HG03280 (cell line): Measurements from ENCODE around the gene CBLC.

ENCODE experiments used
- ATAC-seq: cut with Tn5 transposase; IDR thresholded peaks from one replicate; pipeline ENCODE4 v1.9.1; 2021; ENCODE audit warnings: mild to moderate bottlenecking, moderate library complexity; ENCODE audit not compliant: unreplicated experiment

CBLC gene

GRCh38 chr19:44796701-44797115 lies 19.0 kb downstream of the CBLC start:
- no peak for ATAC-seq

DNA sequence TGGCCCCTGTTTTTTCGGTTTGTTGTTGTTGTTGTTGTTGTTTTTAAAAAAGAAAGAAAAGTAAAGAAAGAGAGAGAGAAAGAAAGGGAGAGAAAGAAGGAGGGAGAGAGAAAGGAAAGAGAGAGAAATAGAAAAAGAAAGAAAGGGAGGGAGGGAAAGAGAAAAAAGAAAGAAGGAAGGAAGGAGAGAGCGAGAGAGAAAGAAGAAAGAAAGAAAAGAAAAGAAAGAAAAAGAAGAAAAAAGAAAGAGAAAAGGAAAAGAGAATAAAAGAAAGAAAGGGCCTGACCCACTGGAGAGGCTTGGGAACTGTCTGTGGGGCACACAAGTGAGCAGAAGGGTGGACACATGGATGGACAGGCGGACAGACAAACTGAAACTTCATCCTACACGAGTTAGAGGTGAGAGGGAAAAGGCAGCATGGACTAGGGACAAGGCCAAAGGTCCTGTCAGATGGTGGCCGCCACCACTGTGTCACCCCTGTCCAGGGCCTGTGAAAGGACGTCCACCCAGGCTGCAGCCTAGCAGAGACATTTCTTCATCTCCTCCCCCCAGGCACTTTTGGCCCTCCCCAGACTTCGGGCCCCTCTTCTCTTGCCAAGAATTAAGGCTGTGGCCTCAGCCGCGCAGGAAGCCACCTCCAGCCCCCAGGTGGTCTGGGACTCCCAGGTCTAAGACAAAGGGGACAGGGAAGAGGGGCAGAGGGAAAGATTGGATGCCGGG lies 22.1 kb downstream of the CBLC start:
- ATAC-seq, result no peak

GRCh38 chr19:44800461-44800860 lies 22.8 kb downstream of the CBLC start:
- ATAC-seq, result peak; percentile 66

- ATAC-seq, result no peak
Observed at GRCh38 chr19:44803442-44804428, 26.0 kb downstream of the CBLC start.

GRCh38 chr19:44806291-44806690 lies 28.6 kb downstream of the CBLC start:
- ATAC-seq, result no peak

DNA sequence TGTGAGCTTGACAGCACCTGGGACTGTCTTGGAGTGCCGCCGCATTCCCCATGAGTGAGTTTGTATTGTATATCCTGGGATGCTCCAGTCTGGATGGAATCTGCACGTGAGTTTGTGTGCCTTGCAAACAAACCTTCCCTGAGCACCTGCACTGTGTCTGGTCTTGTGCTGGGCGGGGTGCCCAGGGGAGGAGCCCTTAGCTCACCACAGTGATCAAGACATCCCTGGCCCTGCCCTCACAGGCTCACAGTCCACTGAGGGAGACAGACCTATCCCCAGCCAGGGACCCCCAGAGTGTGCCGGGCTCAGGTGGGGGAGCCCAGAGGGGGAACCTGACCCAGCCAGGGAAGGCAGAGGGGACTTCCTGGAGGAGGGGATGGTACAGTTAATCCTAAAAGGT lies 29.5 kb downstream of the CBLC start:
- no peak for ATAC-seq

- ATAC-seq, result no peak
Observed at GRCh38 chr19:44807652-44808462, 30.2 kb downstream of the CBLC start.

DNA sequence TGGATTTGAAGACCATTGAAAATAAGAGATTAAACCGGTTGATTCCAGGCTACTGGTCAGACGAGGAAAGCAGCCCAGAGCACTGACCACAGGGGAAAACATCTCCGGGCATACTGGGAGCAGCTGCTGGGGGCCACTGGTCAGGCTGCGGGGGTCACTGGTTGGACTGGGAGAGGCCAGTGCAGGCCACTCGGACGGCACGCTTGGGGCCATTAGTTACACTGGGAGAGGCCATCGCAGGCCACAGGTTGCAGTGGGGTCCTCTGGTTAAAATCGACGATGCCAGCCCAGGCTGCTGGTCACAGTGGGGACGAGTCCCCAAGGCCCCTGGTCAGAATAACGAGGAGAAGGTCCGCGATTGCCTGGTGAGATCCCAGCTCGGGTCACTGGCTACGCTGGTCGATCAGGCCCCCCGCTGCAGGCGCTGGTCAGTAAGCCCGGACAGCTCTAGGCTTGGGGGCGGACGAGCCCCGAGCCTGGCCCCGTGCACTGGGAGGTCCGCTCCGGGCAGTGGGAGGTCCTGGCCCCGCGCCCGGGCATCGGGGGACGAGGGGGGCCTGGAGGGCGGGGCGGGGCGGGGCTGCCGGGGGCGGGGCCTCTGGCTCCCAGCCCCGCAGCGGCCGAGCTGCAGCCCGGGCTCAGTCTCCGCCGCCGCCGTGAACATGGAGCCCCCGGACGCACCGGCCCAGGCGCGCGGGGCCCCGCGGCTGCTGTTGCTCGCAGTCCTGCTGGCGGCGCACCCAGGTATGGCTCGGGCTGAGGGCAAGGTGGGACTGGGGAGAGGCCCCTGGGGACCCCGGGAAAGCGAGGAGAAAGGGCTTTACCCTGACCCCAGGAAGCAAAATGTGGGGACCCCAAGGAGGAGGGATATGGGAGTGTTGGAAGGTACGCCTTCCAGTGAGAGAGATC lies 31.0 kb downstream of the CBLC start, which contains the start of gene BCAM:
BCAM (plus strand) TSS at position 641 of the 909 bp plus-strand sequence; CDS start at position 663, 22 bp downstream.
- ATAC-seq, result no peak

DNA sequence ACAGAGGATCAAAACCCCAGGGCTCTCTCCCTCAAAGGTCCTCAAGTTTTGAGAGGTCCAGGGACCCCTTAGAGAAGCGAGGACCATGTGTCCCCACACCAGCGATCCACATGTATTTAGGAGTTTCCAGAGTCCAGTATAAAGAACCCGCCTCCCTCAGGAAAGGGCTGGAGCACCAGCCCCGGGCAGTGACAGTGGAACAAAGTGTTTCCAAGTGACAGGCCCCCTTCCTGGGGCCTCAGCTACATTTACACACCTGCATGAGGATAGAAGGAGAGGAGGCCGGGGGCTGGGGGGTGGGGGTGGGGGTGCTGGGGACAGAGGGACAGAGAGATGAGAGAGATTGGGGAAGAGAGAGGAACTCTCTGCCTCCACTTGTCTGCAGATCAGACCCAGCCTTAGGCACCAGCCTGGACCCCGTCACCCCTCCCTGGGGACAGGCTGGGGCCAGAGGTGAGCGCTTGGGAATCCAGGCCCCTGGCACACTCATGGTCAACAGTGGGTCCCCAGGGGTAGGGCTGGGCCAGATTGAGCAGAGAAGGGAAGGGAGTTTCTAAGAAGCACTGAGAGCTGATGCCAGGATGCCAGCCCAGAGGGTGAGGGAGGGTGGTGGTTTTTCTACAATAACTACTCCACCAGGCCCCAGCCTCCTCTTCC lies 32.0 kb downstream of the CBLC start:
- no peak for ATAC-seq

GRCh38 chr19:44810234-44811121 lies 32.8 kb downstream of the CBLC start:
- no peak for ATAC-seq

GRCh38 chr19:44811122-44811419 lies 33.4 kb downstream of the CBLC start:
- ATAC-seq, result no peak

- no peak for ATAC-seq
Observed at GRCh38 chr19:44812142-44812718, 34.5 kb downstream of the CBLC start.

DNA sequence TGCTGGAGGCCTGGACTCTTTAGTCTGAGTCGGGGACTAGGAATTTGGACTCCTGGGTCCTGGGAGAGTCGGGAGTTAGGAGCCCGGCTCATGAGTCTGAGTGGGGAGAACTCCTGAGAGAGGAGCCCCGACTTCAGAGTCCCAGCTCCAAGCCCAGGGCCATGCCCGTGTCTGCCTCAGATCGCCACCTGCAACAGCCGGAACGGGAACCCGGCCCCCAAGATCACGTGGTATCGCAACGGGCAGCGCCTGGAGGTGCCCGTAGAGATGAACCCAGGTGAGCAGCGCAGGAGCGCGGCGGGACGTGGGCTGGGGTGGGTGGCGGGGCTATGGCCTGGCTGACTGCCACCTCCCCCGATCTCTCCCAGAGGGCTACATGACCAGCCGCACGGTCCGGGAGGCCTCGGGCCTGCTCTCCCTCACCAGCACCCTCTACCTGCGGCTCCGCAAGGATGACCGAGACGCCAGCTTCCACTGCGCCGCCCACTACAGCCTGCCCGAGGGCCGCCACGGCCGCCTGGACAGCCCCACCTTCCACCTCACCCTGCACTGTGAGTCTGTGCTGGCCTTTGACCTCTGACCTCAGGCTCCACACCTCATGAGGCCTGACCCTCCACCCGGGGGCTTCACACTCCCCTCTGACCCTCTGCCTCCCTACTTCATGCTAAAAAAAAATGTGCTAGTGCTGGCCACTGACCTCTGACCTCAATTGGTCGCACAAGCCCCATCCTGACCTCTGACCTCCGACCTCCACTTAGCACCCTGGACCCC lies 35.6 kb downstream of the CBLC start:
- no peak for ATAC-seq

- no peak for ATAC-seq
Observed at GRCh38 chr19:44813841-44814470, 36.3 kb downstream of the CBLC start.

GRCh38 chr19:44814517-44814916 lies 36.8 kb downstream of the CBLC start:
- ATAC-seq, result no peak

GRCh38 chr19:44816301-44816700 lies 38.6 kb downstream of the CBLC start:
- ATAC-seq, result no peak
